Measurements from ENCODE around the gene ARHGEF4.

DNA sequence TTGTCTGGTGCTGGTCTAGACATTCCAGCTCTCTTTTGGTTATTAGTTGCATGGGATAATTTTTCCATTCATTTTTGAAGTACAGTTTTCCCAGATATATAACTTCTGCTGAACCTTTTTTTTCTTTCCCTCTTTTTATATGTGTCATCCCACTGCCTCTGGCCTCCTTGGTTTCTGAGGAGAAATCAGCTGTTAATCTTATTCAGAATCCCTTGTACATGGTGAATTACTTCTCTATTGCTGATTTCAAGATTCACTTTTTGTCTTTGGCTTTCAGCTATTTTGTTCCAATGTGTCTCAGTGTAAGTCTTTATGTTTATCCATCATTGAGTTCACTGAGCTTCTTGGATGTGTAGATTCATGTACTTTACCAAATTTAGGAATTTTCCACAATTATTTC lies 99.7 kb downstream of the ARHGEF4 start:
- TF ChIP-seq, protein P1, sequence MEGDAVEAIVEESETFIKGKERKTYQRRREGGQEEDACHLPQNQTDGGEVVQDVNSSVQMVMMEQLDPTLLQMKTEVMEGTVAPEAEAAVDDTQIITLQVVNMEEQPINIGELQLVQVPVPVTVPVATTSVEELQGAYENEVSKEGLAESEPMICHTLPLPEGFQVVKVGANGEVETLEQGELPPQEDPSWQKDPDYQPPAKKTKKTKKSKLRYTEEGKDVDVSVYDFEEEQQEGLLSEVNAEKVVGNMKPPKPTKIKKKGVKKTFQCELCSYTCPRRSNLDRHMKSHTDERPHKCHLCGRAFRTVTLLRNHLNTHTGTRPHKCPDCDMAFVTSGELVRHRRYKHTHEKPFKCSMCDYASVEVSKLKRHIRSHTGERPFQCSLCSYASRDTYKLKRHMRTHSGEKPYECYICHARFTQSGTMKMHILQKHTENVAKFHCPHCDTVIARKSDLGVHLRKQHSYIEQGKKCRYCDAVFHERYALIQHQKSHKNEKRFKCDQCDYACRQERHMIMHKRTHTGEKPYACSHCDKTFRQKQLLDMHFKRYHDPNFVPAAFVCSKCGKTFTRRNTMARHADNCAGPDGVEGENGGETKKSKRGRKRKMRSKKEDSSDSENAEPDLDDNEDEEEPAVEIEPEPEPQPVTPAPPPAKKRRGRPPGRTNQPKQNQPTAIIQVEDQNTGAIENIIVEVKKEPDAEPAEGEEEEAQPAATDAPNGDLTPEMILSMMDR (conservative IDR thresholded peaks at IDR 0.05): no peak
- no peak for TF ChIP-seq EZH2 (IDR thresholded peaks at IDR 0.05; ENCODE audit: low read depth)
